GM12878 (cell line): Measurements from ENCODE around the gene HDAC8.

Experiments used
- BHLHE40 ChIP-seq, 2 experiments: fragments of 450-650 bp in 1 of 2; IDR thresholded peaks; 2 replicates each; pipeline ENCODE4 v1.6.1; 2011 to 2017; ENCODE audit warnings: low read depth in 2 of 2, borderline replicate concordance in 1 of 2, improper control_type of control experiment in 1 of 2, low read length in 1 of 2, mild to moderate bottlenecking in 1 of 2
- CREB1 ChIP-seq: IDR thresholded peaks from 2 replicates; pipeline ENCODE4 v1.6.1; 2012; ENCODE audit warnings: low read depth, mild to moderate bottlenecking, inconsistent platforms
- MYC ChIP-seq: IDR thresholded peaks from 2 replicates; pipeline ENCODE4 v1.6.1; 2011; ENCODE audit warnings: mild to moderate bottlenecking, low read length, moderate library complexity, inconsistent platforms; ENCODE audit not compliant: insufficient read depth, insufficient replicate concordance, insufficient read length, severe bottlenecking
- POLR2A ChIP-seq: IDR thresholded peaks from 2 replicates; pipeline ENCODE4 v1.6.1; 2011; ENCODE audit warnings: low read depth, mild to moderate bottlenecking, low read length

- TF ChIP-seq MYC, result no peak
- TF ChIP-seq POLR2A, result no peak
- no peak for TF ChIP-seq BHLHE40 (IDR thresholded peaks at IDR 0.05; ENCODE audit: borderline replicate concordance in 1 of 2, low read depth in 2 of 2, low read length in 1 of 2)
- TF ChIP-seq CREB1, result no peak
Measured at GRCh38 chrX:72436010-72436409, 136.6 kb downstream of the HDAC8 start.
